ENCODE data around the gene INPP5A. TPM values are rescaled to one million over a fixed set of nuclear protein-coding genes. Genes with fewer than 3 reads are reported as not detected.

Gene INPP5A
- total and polyA plus RNA-seq, 2 experiments from 2014 or later: 41.2 to 53.6 TPM

DNA sequence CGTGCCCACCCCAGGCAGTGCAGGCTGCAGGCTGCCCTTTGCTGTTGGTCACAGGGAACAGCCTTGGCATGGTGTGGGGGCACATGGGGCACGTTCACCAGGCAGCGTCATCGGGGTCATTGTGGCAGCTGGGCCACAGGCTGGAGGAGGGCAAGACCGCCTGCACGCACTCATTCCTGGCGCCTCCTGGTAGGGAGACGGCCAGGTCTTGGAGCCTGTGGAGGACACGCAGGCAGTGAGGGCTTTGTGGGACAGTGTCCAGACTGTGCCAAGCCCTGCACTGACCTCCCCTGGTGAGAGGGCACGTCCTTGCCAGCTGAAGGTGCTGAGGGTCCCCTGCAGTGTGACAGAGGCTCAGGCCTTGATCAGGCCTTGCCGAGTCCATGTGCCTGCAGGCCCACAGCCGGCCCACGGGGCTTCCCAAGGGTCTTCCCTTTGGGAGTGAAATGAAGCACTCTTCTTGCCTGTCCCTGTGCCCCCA lies 171.9 kb downstream of the INPP5A start:
- 93% methylated on average over 12 of the region's 13 CpGs for WGBS (ENCODE audit: low lambda C conversion rate, missing lambda C conversion rate)
- no peak overlapping the region for H3K27ac ChIP-seq

DNA sequence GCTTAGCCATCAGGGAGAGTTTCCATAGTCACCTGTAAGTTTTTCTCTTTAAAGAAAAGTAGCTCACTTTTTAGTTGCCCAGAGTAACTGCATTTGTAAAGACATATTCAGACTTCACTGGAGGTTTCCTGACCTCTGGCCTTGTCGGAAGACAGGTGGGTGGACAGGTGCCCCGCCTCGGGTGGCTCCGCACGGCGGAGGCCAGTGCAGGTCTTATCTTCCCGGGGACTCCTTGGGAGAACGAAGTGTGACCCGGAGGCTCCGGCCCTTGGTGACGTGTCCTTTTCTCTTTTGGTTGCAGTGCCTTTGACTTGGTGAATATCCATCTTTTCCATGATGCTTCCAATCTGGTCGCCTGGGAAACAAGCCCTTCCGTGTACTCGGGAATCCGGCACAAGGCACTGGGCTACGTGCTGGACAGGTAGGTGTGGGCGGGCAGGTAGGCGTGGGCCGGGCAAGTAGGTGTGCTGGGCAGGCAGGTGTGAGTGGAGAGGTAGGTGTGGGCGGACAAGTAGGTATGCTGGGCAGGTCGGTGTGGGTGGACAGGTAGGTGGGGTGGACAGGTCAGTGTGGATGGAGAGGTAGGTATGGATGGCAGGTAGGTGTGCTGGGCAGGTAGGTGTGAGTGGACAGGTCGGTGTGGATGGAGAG lies 172.6 kb downstream of the INPP5A start:
- no peaks in the 10 kb centered on the region for H3K4me1 ChIP-seq (ENCODE audit: insufficient read depth)
- H3K27me3 ChIP-seq: no peaks in the 10 kb centered on the region
- TF ChIP-seq, protein P1, sequence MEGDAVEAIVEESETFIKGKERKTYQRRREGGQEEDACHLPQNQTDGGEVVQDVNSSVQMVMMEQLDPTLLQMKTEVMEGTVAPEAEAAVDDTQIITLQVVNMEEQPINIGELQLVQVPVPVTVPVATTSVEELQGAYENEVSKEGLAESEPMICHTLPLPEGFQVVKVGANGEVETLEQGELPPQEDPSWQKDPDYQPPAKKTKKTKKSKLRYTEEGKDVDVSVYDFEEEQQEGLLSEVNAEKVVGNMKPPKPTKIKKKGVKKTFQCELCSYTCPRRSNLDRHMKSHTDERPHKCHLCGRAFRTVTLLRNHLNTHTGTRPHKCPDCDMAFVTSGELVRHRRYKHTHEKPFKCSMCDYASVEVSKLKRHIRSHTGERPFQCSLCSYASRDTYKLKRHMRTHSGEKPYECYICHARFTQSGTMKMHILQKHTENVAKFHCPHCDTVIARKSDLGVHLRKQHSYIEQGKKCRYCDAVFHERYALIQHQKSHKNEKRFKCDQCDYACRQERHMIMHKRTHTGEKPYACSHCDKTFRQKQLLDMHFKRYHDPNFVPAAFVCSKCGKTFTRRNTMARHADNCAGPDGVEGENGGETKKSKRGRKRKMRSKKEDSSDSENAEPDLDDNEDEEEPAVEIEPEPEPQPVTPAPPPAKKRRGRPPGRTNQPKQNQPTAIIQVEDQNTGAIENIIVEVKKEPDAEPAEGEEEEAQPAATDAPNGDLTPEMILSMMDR (IDR thresholded peaks at IDR 0.05; ENCODE audit: poor library complexity): no peak
- TF ChIP-seq EZH2 (IDR thresholded peaks at IDR 0.05; ENCODE audit: borderline replicate concordance) (no peak), EZH2phosphoT487 (IDR thresholded peaks at IDR 0.05; ENCODE audit: low read depth, severe bottlenecking, unreplicated experiment) (no peak)
- no peaks in the 10 kb centered on the region for H3K79me2 ChIP-seq
- no peak for DNase-seq (ENCODE audit: low spot score)
- peaks cover 10% of the 10 kb centered on the region for H3K9me3 ChIP-seq (ENCODE audit: low read depth)
- H3K4me2 ChIP-seq: no peak overlapping the region
- 94% methylated on average over 22 of the region's 22 CpGs for WGBS (ENCODE audit: low lambda C conversion rate, missing lambda C conversion rate)
- no peaks in the 10 kb centered on the region for H4K20me1 ChIP-seq (ENCODE audit: insufficient read depth, poor library complexity, severe bottlenecking)
- no peaks in the 10 kb centered on the region for H3K36me3 ChIP-seq (replicated peaks; ENCODE audit: insufficient read depth, low read depth)
- no peaks in the 10 kb centered on the region for H3K9me2 ChIP-seq (replicated peaks; ENCODE audit: insufficient read depth)
- no peak overlapping the region for H3K27ac ChIP-seq
- H2AFZ ChIP-seq: no peak overlapping the region
- H3K4me3 ChIP-seq: no peak overlapping the region

More for the DNA sequence above, 171.9 kb downstream of the INPP5A start:
- Histone ChIP-seq H3K9me2 (replicated peaks; ENCODE audit: insufficient read depth) (no peaks in the 10 kb centered on the region), H3K79me2 (no peaks in the 10 kb centered on the region), H3K4me2 (no peak overlapping the region), H2AFZ (no peak overlapping the region), H3K4me3 (no peak overlapping the region), H3K36me3 (replicated peaks; ENCODE audit: insufficient read depth, low read depth) (no peaks in the 10 kb centered on the region), H3K4me1 (ENCODE audit: insufficient read depth) (no peaks in the 10 kb centered on the region), H3K27me3 (no peaks in the 10 kb centered on the region), H4K20me1 (ENCODE audit: insufficient read depth, poor library complexity, severe bottlenecking) (no peaks in the 10 kb centered on the region), H3K9me3 (ENCODE audit: low read depth) (peaks cover 10% of the 10 kb centered on the region)
- no peak for TF ChIP-seq EZH2phosphoT487 (IDR thresholded peaks at IDR 0.05; ENCODE audit: low read depth, severe bottlenecking, unreplicated experiment)
- no peak for TF ChIP-seq EZH2 (IDR thresholded peaks at IDR 0.05; ENCODE audit: borderline replicate concordance)
- no peak for DNase-seq (ENCODE audit: low spot score)

DNA sequence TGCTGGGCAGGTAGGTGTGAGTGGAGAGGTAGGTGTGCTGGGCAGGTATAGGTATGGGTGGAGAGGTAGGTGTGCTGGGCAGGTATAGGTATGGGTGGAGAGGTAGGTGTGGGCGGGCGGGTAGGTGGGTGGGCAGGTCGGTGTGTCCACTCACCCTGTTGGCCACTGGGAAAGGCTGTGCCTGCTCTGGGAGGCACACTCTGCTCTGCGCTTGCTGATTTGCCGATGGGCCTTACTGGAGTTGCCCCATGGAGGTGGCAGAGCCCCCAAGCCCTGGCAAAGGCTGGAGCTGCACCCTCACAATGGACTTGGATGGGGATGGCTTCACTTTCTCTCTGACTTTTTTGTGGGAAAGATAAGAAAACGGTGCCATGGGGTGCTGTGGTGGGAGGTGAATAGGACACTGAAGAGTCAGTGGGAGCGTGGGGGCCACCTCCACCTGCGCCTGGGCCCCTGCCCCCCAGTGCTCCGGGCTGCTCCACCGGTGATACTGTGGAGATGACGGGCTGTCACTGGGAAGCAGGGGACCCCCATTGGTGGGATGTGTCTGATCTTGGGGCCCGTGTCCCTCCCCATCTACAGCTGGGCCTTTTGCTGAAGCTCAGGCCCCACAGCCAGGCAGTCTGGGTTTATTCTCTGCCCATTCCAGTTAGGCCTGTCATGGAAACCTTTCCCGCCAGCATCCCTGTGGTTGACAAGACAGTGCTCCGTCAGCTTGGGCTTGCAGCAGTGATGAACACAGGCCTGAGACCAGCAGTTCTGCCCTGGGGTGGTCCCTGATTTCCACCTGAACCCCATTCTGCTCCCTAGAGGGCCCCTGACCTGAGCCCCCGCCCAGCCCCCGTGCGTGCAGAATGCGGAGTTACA lies 173.4 kb downstream of the INPP5A start:
- Histone ChIP-seq H2AFZ (no peak overlapping the region), H3K79me2 (no peaks in the 10 kb centered on the region), H3K9me3 (ENCODE audit: low read depth) (peaks cover 5% of the 10 kb centered on the region), H3K27ac (no peak overlapping the region), H3K9me2 (replicated peaks; ENCODE audit: insufficient read depth) (no peaks in the 10 kb centered on the region), H3K4me2 (no peak overlapping the region), H3K4me1 (ENCODE audit: insufficient read depth) (no peaks in the 10 kb centered on the region), H3K4me3 (no peak overlapping the region), H4K20me1 (ENCODE audit: insufficient read depth, poor library complexity, severe bottlenecking) (no peaks in the 10 kb centered on the region), H3K27me3 (no peaks in the 10 kb centered on the region), H3K36me3 (replicated peaks; ENCODE audit: insufficient read depth, low read depth) (no peaks in the 10 kb centered on the region)
- WGBS (ENCODE audit: low lambda C conversion rate, missing lambda C conversion rate): 92% methylated on average over 18 of the region's 18 CpGs
- no peak for DNase-seq (ENCODE audit: low spot score)
- TF ChIP-seq EZH2phosphoT487 (IDR thresholded peaks at IDR 0.05; ENCODE audit: low read depth, severe bottlenecking, unreplicated experiment): no peak

DNA sequence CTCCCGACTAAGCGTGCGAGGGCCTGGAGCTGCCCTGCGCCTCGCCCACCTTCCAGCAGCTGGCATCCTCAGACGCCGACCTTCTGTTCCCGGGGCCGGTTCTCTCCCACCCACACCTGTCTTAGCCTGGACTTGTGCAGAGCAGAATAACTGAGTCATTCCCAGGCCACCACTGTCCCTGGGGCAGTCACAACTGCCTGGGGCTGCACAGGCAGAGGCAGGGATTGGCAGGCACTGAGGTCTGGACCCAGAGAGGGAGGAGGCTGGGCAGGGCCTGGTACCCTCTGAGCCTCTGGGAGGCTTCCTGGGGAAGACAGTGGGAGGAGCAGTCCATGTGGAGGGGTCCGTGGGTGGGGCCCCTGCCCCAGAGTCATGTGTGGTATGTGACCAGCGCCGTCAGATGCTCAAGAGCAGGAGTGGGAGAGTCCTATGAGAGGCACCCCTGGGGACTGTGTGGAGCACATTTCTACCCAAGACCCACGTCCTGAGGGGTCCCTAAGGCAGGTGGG lies 174.1 kb downstream of the INPP5A start:
- H3K27me3 ChIP-seq: no peaks in the 10 kb centered on the region
- no peak overlapping the region for H2AFZ ChIP-seq
- no peaks in the 10 kb centered on the region for H3K36me3 ChIP-seq (replicated peaks; ENCODE audit: insufficient read depth, low read depth)
- no peaks in the 10 kb centered on the region for H4K20me1 ChIP-seq (ENCODE audit: insufficient read depth, poor library complexity, severe bottlenecking)
- H3K4me3 ChIP-seq: no peak overlapping the region
- no peak for DNase-seq (ENCODE audit: low spot score)
- no peaks in the 10 kb centered on the region for H3K9me2 ChIP-seq (replicated peaks; ENCODE audit: insufficient read depth)
- TF ChIP-seq EZH2phosphoT487 (IDR thresholded peaks at IDR 0.05; ENCODE audit: low read depth, severe bottlenecking, unreplicated experiment) (no peak), EZH2 (IDR thresholded peaks at IDR 0.05; ENCODE audit: borderline replicate concordance) (no peak)
- TF ChIP-seq, protein P1 (IDR thresholded peaks at IDR 0.05; ENCODE audit: poor library complexity): no peak
- H3K9me3 ChIP-seq (ENCODE audit: low read depth): no peaks in the 10 kb centered on the region
- no peak overlapping the region for H3K4me2 ChIP-seq
- H3K79me2 ChIP-seq: no peaks in the 10 kb centered on the region
- no peaks in the 10 kb centered on the region for H3K4me1 ChIP-seq (ENCODE audit: insufficient read depth)
- 94% methylated on average over 13 of the region's 13 CpGs for WGBS (ENCODE audit: low lambda C conversion rate, missing lambda C conversion rate)
- no peak overlapping the region for H3K27ac ChIP-seq
